GM21423 (cell line): ENCODE measurements around the gene KLHL29.

Experiments used
- ATAC-seq: cut with Tn5 transposase; IDR thresholded peaks from one replicate; pipeline ENCODE4 v1.9.1; 2021; ENCODE audit warnings: mild to moderate bottlenecking, moderate library complexity; ENCODE audit not compliant: unreplicated experiment

KLHL29 gene

GRCh38 chr2:23526835-23527790, 142.1 kb downstream of the KLHL29 start:
- ATAC-seq, result no peak

- no peak for ATAC-seq
Measured at GRCh38 chr2:23528171-23528570, 143.2 kb downstream of the KLHL29 start.

DNA sequence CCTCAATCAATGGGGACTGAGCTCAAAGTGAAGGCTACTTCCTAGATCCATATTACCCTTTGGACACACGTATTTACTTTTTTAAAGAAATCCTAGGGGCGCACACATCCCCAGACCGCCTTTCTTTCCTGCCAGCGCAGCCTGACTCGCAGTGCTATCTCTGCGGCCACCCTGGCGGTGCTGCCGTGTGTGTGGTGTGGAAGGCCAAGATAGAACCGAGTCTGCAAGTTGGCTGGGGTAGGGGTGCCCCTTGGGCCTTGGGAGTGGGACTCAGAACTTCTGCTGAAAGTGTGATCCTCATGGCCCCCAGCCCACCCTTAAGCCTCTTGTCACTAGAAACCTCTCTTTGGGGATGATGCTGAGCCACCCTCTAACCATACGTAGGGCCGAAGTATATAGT, 143.7 kb downstream of the KLHL29 start:
- ATAC-seq, result no peak

- no peak for ATAC-seq
Measured at GRCh38 chr2:23529659-23530058, 144.7 kb downstream of the KLHL29 start.

DNA sequence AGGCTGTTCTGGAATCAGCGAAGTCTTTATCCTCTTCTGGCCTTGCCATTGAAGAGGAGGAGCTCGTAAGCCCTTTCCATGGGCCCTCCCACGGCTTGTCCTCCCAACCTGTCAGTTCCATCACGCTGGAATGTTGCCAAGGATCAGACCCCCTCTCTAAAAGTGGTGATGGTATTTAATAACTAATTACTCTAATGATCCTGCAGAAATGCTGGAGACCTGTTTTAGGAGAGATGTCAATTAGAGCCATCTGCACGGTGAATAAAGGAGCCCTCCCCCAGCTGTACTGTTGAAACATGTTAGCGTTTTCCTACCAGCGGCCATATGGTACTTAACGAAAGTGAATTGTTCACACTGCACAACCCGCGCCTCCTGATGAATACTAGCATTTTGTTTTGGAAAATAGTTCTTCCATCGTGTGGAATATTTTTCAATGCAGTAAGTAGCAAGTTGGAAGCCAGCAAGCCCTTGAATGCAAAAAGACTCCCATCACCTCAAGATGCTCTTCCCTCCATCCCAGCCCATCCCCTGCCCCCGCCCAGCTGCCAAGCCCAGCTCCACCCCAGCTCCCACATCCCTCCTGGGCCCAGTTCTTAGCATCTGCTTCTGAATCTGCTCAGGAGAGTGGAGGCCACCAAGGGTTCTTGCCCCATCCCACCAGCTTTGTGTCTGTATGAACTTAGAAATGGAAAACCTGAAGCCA, 145.4 kb downstream of the KLHL29 start:
- no peak for ATAC-seq

DNA sequence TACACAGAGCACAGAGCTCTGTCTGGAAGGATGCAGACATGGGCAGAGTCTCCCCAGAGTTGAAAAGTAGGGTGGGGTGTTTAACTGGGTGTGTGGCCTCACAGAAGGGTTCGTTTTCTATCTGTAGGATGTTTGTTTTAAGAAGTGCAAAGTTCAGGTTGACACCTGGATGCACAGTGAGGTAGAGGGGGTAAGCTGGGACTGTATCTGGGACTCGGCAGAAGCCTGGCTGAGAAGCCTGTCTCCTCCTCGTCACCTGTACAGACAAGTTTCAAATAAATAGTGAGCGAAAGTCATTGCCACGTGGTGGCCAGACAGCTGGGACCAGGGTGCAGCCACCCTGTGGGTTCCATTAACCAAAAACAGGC, 145.9 kb downstream of the KLHL29 start:
- ATAC-seq, result no peak

DNA sequence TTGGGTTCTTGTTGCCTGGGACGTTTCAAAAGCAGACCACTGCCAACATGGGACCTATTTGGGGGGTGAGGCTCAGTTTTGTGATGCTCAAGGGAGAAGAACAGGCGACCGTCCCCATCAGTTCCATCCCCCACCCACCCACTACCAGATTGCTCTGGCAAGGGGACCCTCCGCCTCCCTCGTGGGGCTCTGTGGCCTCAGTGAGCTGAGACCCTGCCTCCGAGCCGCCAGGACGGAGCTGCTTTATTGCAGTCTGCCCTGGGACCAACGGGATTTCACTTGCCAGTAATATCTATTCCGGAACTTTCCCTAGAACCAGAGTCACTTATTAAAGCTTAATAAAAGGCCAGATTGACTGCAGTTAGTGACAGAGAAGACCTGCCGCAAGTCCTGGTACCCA, 146.3 kb downstream of the KLHL29 start:
- no peak for ATAC-seq

DNA sequence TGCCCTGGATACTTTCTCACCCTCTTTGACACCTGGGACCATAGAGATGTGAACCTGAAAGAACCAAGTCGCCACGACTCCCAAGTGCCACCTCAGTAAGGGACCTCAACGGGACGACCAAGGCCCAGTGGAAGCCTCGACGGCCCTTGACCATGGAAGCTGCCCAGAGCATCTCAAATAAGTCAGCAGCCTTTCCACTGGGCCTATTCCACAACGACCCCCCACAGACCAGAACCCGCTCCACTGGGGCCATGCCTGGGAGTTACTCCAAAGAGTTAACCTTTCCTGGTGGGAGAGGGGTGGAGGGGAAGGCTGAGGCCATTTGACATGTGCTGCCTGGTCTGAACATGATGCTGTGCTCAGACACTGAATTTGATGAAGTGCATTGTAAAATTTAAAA, 146.9 kb downstream of the KLHL29 start:
- no peak for ATAC-seq

GRCh38 chr2:23532391-23533337, 147.7 kb downstream of the KLHL29 start:
- peak; percentile 75 for ATAC-seq

DNA sequence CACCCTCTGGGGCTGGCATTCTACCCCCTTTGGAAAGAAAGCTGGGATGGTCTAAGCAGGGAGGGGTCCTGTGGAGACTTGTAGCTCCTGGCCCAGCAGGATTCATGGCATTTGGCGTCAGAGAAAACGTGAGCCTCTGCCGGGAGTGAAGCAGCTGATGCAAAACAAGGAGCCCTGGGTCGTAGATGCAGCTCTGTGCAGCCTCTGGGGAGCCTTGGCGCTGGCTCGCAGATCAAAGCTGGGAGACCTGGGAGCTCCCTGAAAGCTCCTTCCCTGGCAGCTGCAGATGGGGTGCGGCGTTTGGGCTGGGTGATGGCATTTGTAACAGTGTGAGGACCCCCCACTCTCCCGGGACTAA, 148.3 kb downstream of the KLHL29 start:
- ATAC-seq, result no peak

GRCh38 chr2:23534771-23535170, 149.8 kb downstream of the KLHL29 start:
- ATAC-seq, result no peak

DNA sequence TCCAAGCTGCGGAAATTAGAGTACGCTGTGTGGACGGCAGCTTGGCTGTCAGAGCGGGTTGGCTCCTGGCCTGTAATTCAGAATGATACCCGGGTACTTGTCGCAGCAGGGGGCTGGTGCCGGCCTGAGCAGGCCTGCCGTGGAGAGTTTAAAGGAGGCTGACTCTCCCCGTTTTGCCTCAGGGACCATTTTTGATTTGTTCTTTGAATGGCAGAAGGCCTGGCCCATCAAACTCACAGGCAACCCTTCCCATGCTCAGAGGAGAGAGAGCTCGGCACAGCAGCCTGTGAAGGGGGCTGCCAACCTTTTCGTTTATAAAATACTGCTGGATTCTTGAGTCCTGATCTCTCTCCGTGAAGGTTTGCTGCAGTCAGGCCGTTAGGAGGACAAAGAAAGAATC, 151.3 kb downstream of the KLHL29 start:
- no peak for ATAC-seq

- ATAC-seq, result no peak
Measured at GRCh38 chr2:23537991-23538390, 153.0 kb downstream of the KLHL29 start.

DNA sequence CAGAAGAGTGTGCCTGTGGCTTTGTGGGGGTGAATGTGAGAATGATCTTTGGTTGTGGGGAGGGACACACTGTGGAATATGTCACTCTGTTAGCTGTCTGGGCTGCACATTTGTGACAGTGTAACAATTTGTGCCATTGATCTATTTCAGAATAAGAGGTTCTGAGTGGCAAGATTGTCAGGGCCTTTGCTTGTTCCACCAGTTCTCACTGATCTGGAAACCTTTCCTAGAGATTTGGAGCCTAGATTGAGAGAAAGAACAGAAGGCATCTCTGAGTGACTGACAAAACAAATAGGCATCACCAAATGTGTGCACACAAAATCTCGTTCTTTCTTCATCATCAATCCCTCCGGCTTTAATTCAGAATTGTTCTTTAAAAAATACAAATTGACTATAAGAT, 153.6 kb downstream of the KLHL29 start:
- ATAC-seq, result no peak

DNA sequence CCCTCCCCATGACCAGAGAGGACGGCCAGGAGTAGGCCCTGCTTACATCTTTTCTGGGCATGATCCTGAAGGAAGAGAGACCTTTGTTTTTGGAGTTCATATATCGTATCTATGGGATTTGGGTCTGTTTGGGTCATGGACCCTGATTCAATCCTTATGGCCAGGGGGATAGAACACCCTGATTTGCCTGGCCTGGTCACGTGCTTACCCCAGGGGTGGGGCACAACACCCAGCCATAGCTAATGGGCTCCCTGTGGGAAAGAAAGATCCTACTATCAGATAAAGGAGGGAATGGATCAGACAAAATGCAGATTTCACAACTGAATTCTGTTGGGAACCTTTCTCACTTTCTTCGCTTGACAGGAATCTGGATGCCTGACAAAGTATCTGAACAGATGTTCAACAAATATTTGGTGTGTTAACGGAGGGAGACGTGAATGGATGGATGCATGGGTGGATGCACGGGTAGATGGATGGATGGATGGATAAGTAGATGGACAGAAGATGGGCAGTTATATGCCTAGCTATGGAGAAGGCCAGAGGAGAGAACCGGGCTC, 155.9 kb downstream of the KLHL29 start:
- ATAC-seq, result no peak

- ATAC-seq, result no peak
Measured at GRCh38 chr2:23541503-23542229, 156.7 kb downstream of the KLHL29 start.

DNA sequence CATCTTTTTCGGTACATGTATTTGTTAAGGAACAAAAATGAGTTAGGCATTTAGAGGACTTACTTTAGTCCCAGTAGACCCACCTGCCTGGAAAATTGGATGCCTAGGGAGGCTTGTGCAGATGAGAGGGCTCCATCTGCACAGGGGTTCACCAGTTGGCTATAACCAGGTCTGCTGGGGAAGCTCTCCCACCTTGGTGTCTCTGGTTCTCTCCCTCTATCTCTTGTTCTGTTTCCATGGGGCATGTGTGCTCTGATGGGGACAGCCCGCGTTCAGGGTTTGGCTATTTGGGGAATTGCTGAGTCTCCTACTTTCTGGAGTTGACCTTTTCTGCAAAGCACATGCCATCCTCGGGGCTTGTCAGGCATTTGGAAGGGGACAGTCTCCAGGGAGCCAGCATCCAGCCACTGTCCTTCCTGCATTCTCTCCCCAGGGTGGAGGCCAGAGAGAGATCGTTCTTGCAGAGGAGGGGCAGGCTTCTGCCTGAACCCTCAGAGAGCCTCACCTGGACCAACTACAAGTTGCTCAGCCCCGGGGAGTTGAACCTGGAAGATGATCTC, 157.3 kb downstream of the KLHL29 start:
- no peak for ATAC-seq

DNA sequence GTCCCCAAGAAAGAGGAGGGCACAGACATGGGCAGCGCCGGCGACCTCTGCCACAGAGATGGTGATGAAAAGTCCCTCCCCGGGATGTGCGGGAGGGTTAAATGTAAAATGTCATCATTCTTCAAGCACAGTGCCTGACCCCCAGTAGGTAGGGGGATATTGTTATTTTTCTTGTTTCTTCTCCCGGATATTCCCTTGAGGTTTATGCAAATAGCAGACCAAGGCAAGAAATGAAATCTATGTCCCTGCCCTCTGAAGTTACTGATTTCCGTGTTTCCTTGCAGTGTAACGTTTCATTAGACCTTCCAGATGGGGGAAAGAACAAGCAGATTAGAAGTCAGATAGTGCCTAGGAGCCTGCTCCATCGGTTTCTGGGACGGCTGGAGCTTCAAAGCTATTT, 158.3 kb downstream of the KLHL29 start:
- ATAC-seq, result no peak

- ATAC-seq, result no peak
Measured at GRCh38 chr2:23543728-23544127, 158.7 kb downstream of the KLHL29 start.
